Peyer's patch (tissue), 4 donors: ENCODE data around the gene MARCKSL1.

ENCODE experiments used
- POLR2A ChIP-seq, 2 donors: fragments of 450-650 bp; IDR thresholded peaks; one replicate each; pipeline ENCODE4 v1.5.1; 2017; ENCODE audit warnings: antibody characterized with exemption in 2 of 2, mild to moderate bottlenecking in 2 of 2, moderate library complexity in 2 of 2
- TF ChIP-seq, protein P1 (sequence below), 6 experiments: fragments of 450-650 bp in 4 of 6; fragments of 200-600 bp in 2 of 6; sonication (generic) in 1 of 6; IDR thresholded peaks; one replicate each; pipeline ENCODE4 v1.5.1; 2017 to 2019; ENCODE audit warnings: antibody characterized with exemption in 6 of 6, mild to moderate bottlenecking in 3 of 6, moderate library complexity in 1 of 6

DNA sequence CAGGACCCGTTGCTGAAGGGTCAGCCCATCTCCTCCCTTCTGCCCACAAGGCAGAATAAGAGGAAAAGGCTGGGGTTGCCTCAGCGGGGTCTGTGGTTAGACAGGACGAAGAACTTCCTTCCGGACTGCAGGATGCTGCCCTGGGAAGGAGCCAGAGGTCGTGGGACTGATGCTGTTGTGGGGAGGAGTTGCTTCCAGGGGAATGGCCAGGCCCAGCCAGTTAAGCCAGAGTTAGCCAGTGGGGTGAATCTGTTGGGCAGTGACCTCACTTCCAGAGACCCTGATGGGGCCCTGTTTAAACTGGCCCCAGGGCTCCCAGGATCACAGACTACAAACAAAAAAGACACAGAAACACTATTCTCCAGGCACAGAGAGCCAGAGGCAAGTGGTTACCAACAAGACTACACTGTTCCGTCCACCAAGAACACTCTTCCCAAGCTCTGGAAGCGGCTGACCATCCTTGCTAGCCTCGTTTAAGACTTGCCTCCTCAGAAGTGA is 13.2 kb upstream of the MARCKSL1 start:
- TF ChIP-seq POLR2A (IDR thresholded peaks at IDR 0.05) = no peak
- TF ChIP-seq, protein P1, sequence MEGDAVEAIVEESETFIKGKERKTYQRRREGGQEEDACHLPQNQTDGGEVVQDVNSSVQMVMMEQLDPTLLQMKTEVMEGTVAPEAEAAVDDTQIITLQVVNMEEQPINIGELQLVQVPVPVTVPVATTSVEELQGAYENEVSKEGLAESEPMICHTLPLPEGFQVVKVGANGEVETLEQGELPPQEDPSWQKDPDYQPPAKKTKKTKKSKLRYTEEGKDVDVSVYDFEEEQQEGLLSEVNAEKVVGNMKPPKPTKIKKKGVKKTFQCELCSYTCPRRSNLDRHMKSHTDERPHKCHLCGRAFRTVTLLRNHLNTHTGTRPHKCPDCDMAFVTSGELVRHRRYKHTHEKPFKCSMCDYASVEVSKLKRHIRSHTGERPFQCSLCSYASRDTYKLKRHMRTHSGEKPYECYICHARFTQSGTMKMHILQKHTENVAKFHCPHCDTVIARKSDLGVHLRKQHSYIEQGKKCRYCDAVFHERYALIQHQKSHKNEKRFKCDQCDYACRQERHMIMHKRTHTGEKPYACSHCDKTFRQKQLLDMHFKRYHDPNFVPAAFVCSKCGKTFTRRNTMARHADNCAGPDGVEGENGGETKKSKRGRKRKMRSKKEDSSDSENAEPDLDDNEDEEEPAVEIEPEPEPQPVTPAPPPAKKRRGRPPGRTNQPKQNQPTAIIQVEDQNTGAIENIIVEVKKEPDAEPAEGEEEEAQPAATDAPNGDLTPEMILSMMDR (IDR thresholded peaks at IDR 0.05) = no peak
